Muscle of leg (tissue), 11 donors: Measurements from ENCODE around the gene ARHGAP42. TPM values are rescaled to one million over a fixed set of nuclear protein-coding genes. Genes with fewer than 3 reads are reported as not detected.

ENCODE experiments used
- DNase-seq: peaks from one replicate; pipeline ENCODE4 v3.0.0; 2013
- H3K27ac ChIP-seq: one replicate; pipeline ENCODE4 v1.5.1; 2013; ENCODE audit warnings: mild to moderate bottlenecking, low read length, control low read depth
- H3K27me3 ChIP-seq: one replicate; pipeline ENCODE4 v1.6.1; 2013; ENCODE audit warnings: low read length; ENCODE audit not compliant: control insufficient read depth, insufficient read depth
- H3K36me3 ChIP-seq: one replicate; pipeline ENCODE4 v1.6.1; 2013; ENCODE audit warnings: low read length; ENCODE audit not compliant: control insufficient read depth, insufficient read depth
- H3K4me1 ChIP-seq: one replicate; pipeline ENCODE4 v1.6.1; 2013; ENCODE audit warnings: low read length; ENCODE audit not compliant: control insufficient read depth, insufficient read depth
- H3K4me3 ChIP-seq: one replicate; pipeline ENCODE4 v1.5.1; 2013; ENCODE audit warnings: low read length, control low read depth
- H3K9me3 ChIP-seq: replicated peaks from 2 replicates; pipeline ENCODE4 v1.6.1; 2013; ENCODE audit warnings: low read depth, low read length; ENCODE audit not compliant: control insufficient read depth
- WGBS: methylation state at CpG from one replicate; pipeline ENCODE4 v1.1.5; 2013; ENCODE audit warnings: missing lambda C conversion rate; ENCODE audit not compliant: insufficient coverage; 5-methylcytosine and 5-hydroxymethylcytosine counted together
- polyA plus RNA-seq, 8 donors: library from polyadenylated mRNA; unstranded; fragments of 120-200 nt; gene quantifications; one replicate each; pipeline versions ENCODE4 v1.2.1 to v1.2.3, GENCODE V29; 2013; ENCODE audit warnings: inconsistent platforms in 1 of 8, low replicate concordance in 1 of 8; ENCODE audit not compliant: insufficient read length in 8 of 8, insufficient read depth in 1 of 8
- total RNA-seq: library from RNA; stranded (reverse); fragments of 120-200 nt; gene quantifications from one replicate; pipeline ENCODE4 v1.2.4, GENCODE V29; 2013

Gene ARHGAP42
- total and polyA plus RNA-seq, 9 donors = 17.8 to 29.6 (median 24.4) TPM

- H3K36me3 ChIP-seq = no peaks in the 10 kb centered on the region
- no peaks in the 10 kb centered on the region for H3K9me3 ChIP-seq
- H3K27ac ChIP-seq = peak overlapping the region; percentile 30
- peak; percentile 55 for DNase-seq
- WGBS = no CpG with 5 or more reads among the region's 3 CpGs
- no peaks in the 10 kb centered on the region for H3K27me3 ChIP-seq
- H3K4me1 ChIP-seq = peaks cover 13% of the 10 kb centered on the region
- H3K4me3 ChIP-seq = no peak overlapping the region
These were observed 29.8 kb downstream of the ARHGAP42 start for GRCh38 chr11:100716838-100717237.

GRCh38 chr11:100719362-100719761 lies 32.3 kb downstream of the ARHGAP42 start:
- Histone ChIP-seq H3K4me3 (no peak overlapping the region), H3K9me3 (no peaks in the 10 kb centered on the region), H3K36me3 (no peaks in the 10 kb centered on the region), H3K4me1 (peaks cover 13% of the 10 kb centered on the region), H3K27me3 (no peaks in the 10 kb centered on the region), H3K27ac (peak overlapping the region; percentile 79)
- WGBS = 0% methylated on average over 1 of the region's 2 CpGs
- DNase-seq = peak; percentile 94

- no peaks in the 10 kb centered on the region for H3K27me3 ChIP-seq
- H3K4me1 ChIP-seq = peaks cover 13% of the 10 kb centered on the region
- 0% methylated on average over 1 of the region's 3 CpGs for WGBS
- no peaks in the 10 kb centered on the region for H3K9me3 ChIP-seq
- H3K4me3 ChIP-seq = no peak overlapping the region
- H3K36me3 ChIP-seq = no peaks in the 10 kb centered on the region
- peak overlapping the region; percentile 79 for H3K27ac ChIP-seq
- peak; percentile 83 for DNase-seq
These were observed 32.7 kb downstream of the ARHGAP42 start for GRCh38 chr11:100719809-100720221.

GRCh38 chr11:100726680-100727079 lies 39.6 kb downstream of the ARHGAP42 start:
- no peak for DNase-seq
- H3K27ac ChIP-seq = no peak overlapping the region
- 63% methylated on average over 1 of the region's 1 CpG for WGBS
- H3K4me3 ChIP-seq = no peak overlapping the region
- no peaks in the 10 kb centered on the region for H3K27me3 ChIP-seq
- no peaks in the 10 kb centered on the region for H3K9me3 ChIP-seq
- H3K4me1 ChIP-seq = peaks cover 11% of the 10 kb centered on the region
- H3K36me3 ChIP-seq = no peaks in the 10 kb centered on the region

- Histone ChIP-seq H3K9me3 (no peaks in the 10 kb centered on the region), H3K27ac (peak overlapping the region; percentile 77), H3K4me1 (peaks cover 11% of the 10 kb centered on the region), H3K27me3 (no peaks in the 10 kb centered on the region), H3K36me3 (no peaks in the 10 kb centered on the region), H3K4me3 (no peak overlapping the region)
- no CpG with 5 or more reads among the region's 9 CpGs for WGBS
- peak; percentile 71 for DNase-seq
These were observed 40.3 kb downstream of the ARHGAP42 start for GRCh38 chr11:100727410-100727809.

- Histone ChIP-seq H3K27me3 (no peaks in the 10 kb centered on the region), H3K4me3 (no peak overlapping the region), H3K27ac (no peak overlapping the region), H3K36me3 (no peaks in the 10 kb centered on the region), H3K4me1 (peaks cover 11% of the 10 kb centered on the region), H3K9me3 (no peaks in the 10 kb centered on the region)
- 60% methylated on average over 1 of the region's 3 CpGs for WGBS
- DNase-seq = no peak
These were observed 43.2 kb downstream of the ARHGAP42 start for GRCh38 chr11:100730266-100730665.

GRCh38 chr11:100731471-100731870 lies 44.4 kb downstream of the ARHGAP42 start:
- no CpG with 5 or more reads among the region's 1 CpG for WGBS
- H3K36me3 ChIP-seq = no peaks in the 10 kb centered on the region
- no peak overlapping the region for H3K4me3 ChIP-seq
- no peaks in the 10 kb centered on the region for H3K9me3 ChIP-seq
- no peaks in the 10 kb centered on the region for H3K27me3 ChIP-seq
- H3K27ac ChIP-seq = no peak overlapping the region
- peaks cover 11% of the 10 kb centered on the region for H3K4me1 ChIP-seq
- no peak for DNase-seq

GRCh38 chr11:100732949-100733348 lies 45.9 kb downstream of the ARHGAP42 start:
- Histone ChIP-seq H3K27ac (no peak overlapping the region), H3K4me1 (peaks cover 5% of the 10 kb centered on the region), H3K4me3 (no peak overlapping the region), H3K9me3 (no peaks in the 10 kb centered on the region), H3K36me3 (no peaks in the 10 kb centered on the region), H3K27me3 (no peaks in the 10 kb centered on the region)
- no peak for DNase-seq

- Histone ChIP-seq H3K9me3 (no peaks in the 10 kb centered on the region), H3K27ac (peak overlapping the region; percentile 13), H3K27me3 (no peaks in the 10 kb centered on the region), H3K36me3 (no peaks in the 10 kb centered on the region), H3K4me3 (no peak overlapping the region), H3K4me1 (peaks cover 5% of the 10 kb centered on the region)
- no CpG with 5 or more reads among the region's 1 CpG for WGBS
- DNase-seq = no peak
These were observed 47.8 kb downstream of the ARHGAP42 start for GRCh38 chr11:100734743-100735527.

- no peak overlapping the region for H3K4me3 ChIP-seq
- H3K27ac ChIP-seq = no peak overlapping the region
- no peak for DNase-seq
- H3K36me3 ChIP-seq = no peaks in the 10 kb centered on the region
- 100% methylated on average over 4 of the region's 5 CpGs for WGBS
- H3K9me3 ChIP-seq = no peaks in the 10 kb centered on the region
- peaks cover 10% of the 10 kb centered on the region for H3K4me1 ChIP-seq
- H3K27me3 ChIP-seq = no peaks in the 10 kb centered on the region
These were observed 49.0 kb downstream of the ARHGAP42 start for GRCh38 chr11:100735949-100736675.
